ENCODE results near the gene PTRH2.
"Not testable (repeated sequence)": the region's sequence is repeated elsewhere in the genome, so short reads cannot be mapped to it uniquely, and the experiment has no call there.

PTRH2 gene

GRCh38 chr17:59707149-59707970, at the start of gene PTRH2, which contains the start of gene VMP1:
PTRH2 (minus strand) TSS chr17:59707430; CDS start chr17:59697978, 9,452 bp downstream.
VMP1 (plus strand) TSS chr17:59707654; CDS start chr17:59731447, 23,793 bp downstream.
- Histone ChIP-seq H3K4me2 (ENCODE audit: low read length) (peak within 1 kb of the TSS; percentile 92), H3K9me2 (ENCODE audit: low read depth, low read length) (no peaks in the 10 kb centered on the region), H3K4me3 (ENCODE audit: low read depth, low read length, poor library complexity, severe bottlenecking) (peak within 1 kb of the TSS; percentile 89), H3K79me2 (ENCODE audit: insufficient read depth, low read length) (peaks cover 86% of the 10 kb centered on the region), H3K9me3 (ENCODE audit: low read length) (no peaks in the 10 kb centered on the region), H3K36me3 (ENCODE audit: insufficient read depth, low read length) (peaks cover 23% of the 10 kb centered on the region), H2AFZ (ENCODE audit: low read length) (peak within 1 kb of the TSS; percentile 9; the same call in 1 of the 2 replicates), H3K9ac (ENCODE audit: low read length) (peak within 1 kb of the TSS; percentile 96), H3K27ac (ENCODE audit: low read depth, low read length, poor library complexity, severe bottlenecking) (peak within 1 kb of the TSS; percentile 78), H3K27me3 (ENCODE audit: insufficient read depth, low read length) (no peaks in the 10 kb centered on the region), H4K20me1 (ENCODE audit: insufficient read depth, low read length) (0 out of 2 replicates have a peak, but pooled peaks cover 3% of the 10 kb centered on the region), H3K4me1 (ENCODE audit: insufficient read depth, low read length, severe bottlenecking) (peaks cover 34% of the 10 kb centered on the region), H3F3A (ENCODE audit: insufficient read depth, low read length) (no peaks in the 10 kb centered on the region)
- TF ChIP-seq CTCF (IDR thresholded peaks at IDR 0.05; ENCODE audit: low read length): no peak
- no peak for TF ChIP-seq EZH2 (IDR thresholded peaks at IDR 0.05; ENCODE audit: borderline replicate concordance, low read length)

- Histone ChIP-seq H3K9ac (ENCODE audit: low read length) (no peak overlapping the region), H3K9me2 (ENCODE audit: low read depth, low read length) (no peaks in the 10 kb centered on the region), H3K36me3 (ENCODE audit: insufficient read depth, low read length) (peaks cover 13% of the 10 kb centered on the region), H3K4me1 (ENCODE audit: insufficient read depth, low read length, severe bottlenecking) (peaks cover 9% of the 10 kb centered on the region), H3K9me3 (ENCODE audit: low read length) (no peaks in the 10 kb centered on the region), H3K4me3 (ENCODE audit: low read depth, low read length, poor library complexity, severe bottlenecking) (no peak overlapping the region), H2AFZ (ENCODE audit: low read length) (no peak overlapping the region), H3K27me3 (ENCODE audit: insufficient read depth, low read length) (no peaks in the 10 kb centered on the region), H3K27ac (ENCODE audit: low read depth, low read length, poor library complexity, severe bottlenecking) (no peak overlapping the region), H4K20me1 (ENCODE audit: insufficient read depth, low read length) (no peaks in the 10 kb centered on the region), H3K4me2 (ENCODE audit: low read length) (no peak overlapping the region), H3F3A (ENCODE audit: insufficient read depth, low read length) (0 out of 2 replicates have a peak, but pooled peaks cover 10% of the 10 kb centered on the region), H3K79me2 (ENCODE audit: insufficient read depth, low read length) (no peaks in the 10 kb centered on the region)
- TF ChIP-seq CTCF (IDR thresholded peaks at IDR 0.05; ENCODE audit: low read length): no peak
- no peak for TF ChIP-seq EZH2 (IDR thresholded peaks at IDR 0.05; ENCODE audit: borderline replicate concordance, low read length)
Observed at GRCh38 chr17:59756236-59756818, 49.1 kb upstream of the PTRH2 start.

GRCh38 chr17:59755069-59755468, 47.8 kb upstream of the PTRH2 start:
- H3K9me2 ChIP-seq (ENCODE audit: low read depth, low read length); H3K4me2 ChIP-seq (ENCODE audit: low read length); H3K79me2 ChIP-seq (ENCODE audit: insufficient read depth, low read length); H3K27me3 ChIP-seq (ENCODE audit: insufficient read depth, low read length); H3K4me3 ChIP-seq (ENCODE audit: low read depth, low read length, poor library complexity, severe bottlenecking); H3K27ac ChIP-seq (ENCODE audit: low read depth, low read length, poor library complexity, severe bottlenecking); H4K20me1 ChIP-seq (ENCODE audit: insufficient read depth, low read length); H2AFZ ChIP-seq (ENCODE audit: low read length); H3K9ac ChIP-seq (ENCODE audit: low read length); H3K9me3 ChIP-seq (ENCODE audit: low read length): not testable (repeated sequence)
- peaks cover 14% of the 10 kb centered on the region for H3K4me1 ChIP-seq (ENCODE audit: insufficient read depth, low read length, severe bottlenecking)
- peaks cover 13% of the 10 kb centered on the region for H3K36me3 ChIP-seq (ENCODE audit: insufficient read depth, low read length)
- H3F3A ChIP-seq (ENCODE audit: insufficient read depth, low read length): 0 out of 2 replicates have a peak, but pooled peaks cover 10% of the 10 kb centered on the region

All from OCI-LY1 (cell line).